K562 (cell line): ENCODE results near the gene DDX60.

ENCODE experiments used
- TF ChIP-seq, protein P1 (sequence below): sonication (generic); formaldehyde crosslinking; IDR thresholded peaks from 2 replicates; pipeline ENCODE4 v1.5.0; 2020; ENCODE audit warnings: missing genetic modification reagents
- TF ChIP-seq, protein P2 (sequence below): fragments of 250-450 bp; sonication (Bioruptor Pico); IDR thresholded peaks from 2 replicates; pipeline ENCODE4 v1.5.0; 2021; ENCODE audit warnings: mild to moderate bottlenecking, borderline replicate concordance

DNA sequence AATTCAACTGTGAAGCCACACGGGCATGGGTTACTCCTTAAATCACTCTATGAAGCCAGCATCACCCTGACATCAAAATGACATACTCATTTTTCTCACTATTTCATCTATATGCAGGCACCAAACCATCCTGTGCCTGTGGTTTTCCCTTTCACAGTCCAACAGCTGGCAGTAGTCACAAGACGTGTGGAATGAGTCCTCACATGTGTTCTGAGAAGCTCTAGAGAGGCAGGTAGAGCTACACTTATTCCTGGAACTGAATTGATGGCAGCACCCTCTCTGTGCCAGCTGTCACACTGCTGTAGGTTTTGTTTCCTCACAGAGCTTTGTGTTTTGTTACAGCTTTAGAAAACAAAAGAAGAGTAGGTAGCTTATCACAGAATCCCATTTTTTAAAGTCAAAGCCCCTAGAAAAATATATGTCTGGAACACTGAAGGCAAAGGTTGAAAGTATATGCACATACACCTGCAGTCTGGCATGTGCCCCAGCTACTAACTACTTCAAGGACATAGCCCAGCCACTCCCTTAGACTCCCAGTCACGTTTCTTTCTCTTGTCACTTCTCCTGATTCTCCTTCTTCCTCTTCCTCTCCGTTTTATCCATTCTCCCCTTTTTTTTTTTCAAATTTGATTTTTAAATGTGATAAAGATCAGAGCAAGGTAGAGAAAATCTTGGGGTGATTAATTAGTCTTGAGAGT lies 119.1 kb downstream of the DDX60 start:
- TF ChIP-seq, protein P1, sequence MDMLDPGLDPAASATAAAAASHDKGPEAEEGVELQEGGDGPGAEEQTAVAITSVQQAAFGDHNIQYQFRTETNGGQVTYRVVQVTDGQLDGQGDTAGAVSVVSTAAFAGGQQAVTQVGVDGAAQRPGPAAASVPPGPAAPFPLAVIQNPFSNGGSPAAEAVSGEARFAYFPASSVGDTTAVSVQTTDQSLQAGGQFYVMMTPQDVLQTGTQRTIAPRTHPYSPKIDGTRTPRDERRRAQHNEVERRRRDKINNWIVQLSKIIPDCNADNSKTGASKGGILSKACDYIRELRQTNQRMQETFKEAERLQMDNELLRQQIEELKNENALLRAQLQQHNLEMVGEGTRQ (CRISPR knock-in tag), result no peak
- TF ChIP-seq, protein P2, sequence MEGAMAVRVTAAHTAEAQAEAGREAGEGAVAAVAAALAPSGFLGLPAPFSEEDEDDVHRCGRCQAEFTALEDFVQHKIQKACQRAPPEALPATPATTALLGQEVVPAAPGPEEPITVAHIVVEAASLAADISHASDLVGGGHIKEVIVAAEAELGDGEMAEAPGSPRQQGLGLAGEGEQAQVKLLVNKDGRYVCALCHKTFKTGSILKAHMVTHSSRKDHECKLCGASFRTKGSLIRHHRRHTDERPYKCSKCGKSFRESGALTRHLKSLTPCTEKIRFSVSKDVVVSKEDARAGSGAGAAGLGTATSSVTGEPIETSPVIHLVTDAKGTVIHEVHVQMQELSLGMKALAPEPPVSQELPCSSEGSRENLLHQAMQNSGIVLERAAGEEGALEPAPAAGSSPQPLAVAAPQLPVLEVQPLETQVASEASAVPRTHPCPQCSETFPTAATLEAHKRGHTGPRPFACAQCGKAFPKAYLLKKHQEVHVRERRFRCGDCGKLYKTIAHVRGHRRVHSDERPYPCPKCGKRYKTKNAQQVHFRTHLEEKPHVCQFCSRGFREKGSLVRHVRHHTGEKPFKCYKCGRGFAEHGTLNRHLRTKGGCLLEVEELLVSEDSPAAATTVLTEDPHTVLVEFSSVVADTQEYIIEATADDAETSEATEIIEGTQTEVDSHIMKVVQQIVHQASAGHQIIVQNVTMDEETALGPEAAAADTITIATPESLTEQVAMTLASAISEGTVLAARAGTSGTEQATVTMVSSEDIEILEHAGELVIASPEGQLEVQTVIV (CRISPR knock-in tag), result no peak
